Right cardiac atrium (tissue), 5 donors: Measurements from ENCODE around the gene TMCO4. TPM values are rescaled to one million over a fixed set of nuclear protein-coding genes. Genes with fewer than 3 reads are reported as not detected.

Source experiments
- ATAC-seq, 2 donors: fragments of 200-7000 bp; cut with Tn5 transposase; one replicate each; pipeline versions ENCODE4 v1.8.0 to v1.9.1; 2020; ENCODE audit warnings: moderate library complexity in 2 of 2, mild to moderate bottlenecking in 1 of 2
- DNase-seq, 3 donors: peaks; one replicate each; pipeline ENCODE4 v3.0.0-alpha.2; 2020
- H3K27ac ChIP-seq: one replicate; pipeline ENCODE4 v1.5.1; 2013; ENCODE audit warnings: mild to moderate bottlenecking, low read length, control low read depth, moderate library complexity
- H3K27me3 ChIP-seq: one replicate; pipeline ENCODE4 v1.6.1; 2013; ENCODE audit not compliant: control insufficient read depth, insufficient read depth
- H3K4me1 ChIP-seq: one replicate; pipeline ENCODE4 v1.6.1; 2013; ENCODE audit warnings: low read length; ENCODE audit not compliant: control insufficient read depth, insufficient read depth
- H3K4me3 ChIP-seq: one replicate; pipeline ENCODE4 v1.5.1; 2013; ENCODE audit warnings: low read length, control low read depth
- H3K9me3 ChIP-seq: one replicate; pipeline ENCODE4 v1.6.1; 2013; ENCODE audit warnings: low read length; ENCODE audit not compliant: control insufficient read depth
- WGBS: extraction: QIAGEN DNeasy Blood & Tissue Kit; methylation state at CpG from one replicate; pipeline ENCODE4 v1.1.7; 2013; 5-methylcytosine and 5-hydroxymethylcytosine counted together
- intact Hi-C, 4 donors: fragments of 100-400 bp; cut with DNase I; formaldehyde crosslinking; loops; one replicate each; pipeline versions ENCODE4 v1.11.0 to v1.14.0; 2022 to 2023
- polyA plus RNA-seq: library from polyadenylated mRNA; stranded (reverse); fragments of 200-250 nt; gene quantifications from one replicate; pipeline ENCODE4 v1.2.3, GENCODE V29; 2013
- total RNA-seq, 4 donors: library from RNA; stranded (reverse); fragmentation: NEBNext Ultra II Directional; extraction: Animal tissue kit (Norgen Biotek cat#: 25700); gene quantifications; one replicate each; pipeline ENCODE4 v1.2.1, GENCODE V29; 2021
- donor health status: healthy with polysubstance abuse.
- donor health status: DM: no; HTN: yes; CAD: no.
- donor health status: DM: no; HTN: no; CAD: no.
- donor health status: DM: no; HTN: yes; CAD: no; lungs with severe emphysema.
- donor health status: DM: yes; HTN: yes; CAD: no.

TMCO4 gene
- total and polyA plus RNA-seq, 5 donors: 8.4 to 11.5 (median 10.7) TPM

DNA sequence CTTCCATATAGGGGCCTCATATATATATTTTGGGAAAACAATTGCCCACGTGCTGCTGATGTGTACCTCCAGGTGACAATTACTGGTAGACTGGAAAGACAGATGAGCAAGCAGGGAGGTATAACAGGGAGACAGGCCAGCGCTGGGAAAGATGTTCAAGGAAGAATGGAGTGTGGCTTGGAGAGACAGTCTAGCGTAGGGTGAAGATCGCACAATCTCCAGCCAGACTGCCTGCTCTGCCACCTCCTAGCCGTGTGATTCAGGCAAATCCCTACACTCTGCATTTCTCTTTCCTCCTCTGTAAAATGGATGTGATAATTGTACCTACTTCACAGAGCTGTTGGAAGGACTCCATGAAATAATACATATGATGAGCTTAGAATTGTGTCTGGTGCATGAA lies 66.1 kb downstream of the TMCO4 start:
- intact Hi-C loops: no loop called here
- WGBS: 92% methylated on average over 5 of the region's 5 CpGs
- Histone ChIP-seq H3K9me3 (no peaks in the 10 kb centered on the region), H3K4me3 (no peak overlapping the region), H3K4me1 (peaks cover 9% of the 10 kb centered on the region), H3K27me3 (no peaks in the 10 kb centered on the region), H3K27ac (no peak overlapping the region)
- no peak for ATAC-seq
- DNase-seq: no peak

DNA sequence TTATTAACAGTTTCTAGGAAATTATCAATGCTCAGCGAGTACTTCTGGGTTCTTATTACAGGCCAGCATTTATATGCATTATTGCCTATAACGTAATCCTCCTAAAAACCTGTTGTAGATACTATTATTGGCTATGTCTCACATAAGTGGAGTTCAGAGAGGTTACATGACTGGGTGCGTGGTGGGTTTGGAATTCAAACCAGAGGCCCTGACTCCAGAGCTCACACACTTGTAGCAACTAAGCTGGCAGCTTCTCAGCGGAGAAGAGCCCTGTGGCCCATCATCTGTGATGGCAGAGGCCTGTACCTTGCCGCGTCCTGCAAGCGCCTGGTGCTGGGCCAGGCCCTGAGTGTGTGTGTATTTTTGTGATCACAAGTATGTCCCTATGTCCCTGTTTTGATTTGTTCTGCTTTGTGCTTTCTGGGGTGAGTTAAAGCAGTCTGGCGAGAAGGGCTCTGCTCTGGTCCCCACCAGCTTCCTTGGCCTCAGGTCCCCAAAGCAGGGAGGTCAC lies 68.3 kb downstream of the TMCO4 start:
- Histone ChIP-seq H3K4me1 (peaks cover 8% of the 10 kb centered on the region), H3K4me3 (no peak overlapping the region), H3K27me3 (no peaks in the 10 kb centered on the region), H3K27ac (no peak overlapping the region), H3K9me3 (no peaks in the 10 kb centered on the region)
- intact Hi-C loops: no loop called here
- no peak for DNase-seq
- 96% methylated on average over 8 of the region's 8 CpGs for WGBS
- ATAC-seq: no peak

DNA sequence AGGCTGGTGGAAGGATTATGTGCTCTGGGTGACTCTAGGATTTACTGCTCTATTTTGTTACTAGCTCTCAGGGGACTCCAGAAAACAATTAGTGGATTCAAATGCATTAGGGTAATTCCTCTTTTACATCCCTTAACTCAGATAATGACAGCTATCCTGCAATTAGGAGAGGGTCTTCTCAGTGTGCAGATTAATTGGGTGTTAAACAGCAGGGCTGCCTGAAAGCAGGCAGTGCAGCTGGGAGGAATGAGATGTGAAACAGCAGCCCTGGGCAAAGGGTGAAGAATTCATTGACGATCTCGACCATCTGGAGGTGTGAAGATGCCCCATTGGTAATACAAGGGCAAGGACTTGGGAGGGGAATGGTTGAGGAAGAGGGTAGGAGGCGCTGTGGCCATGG lies 68.9 kb downstream of the TMCO4 start:
- no peaks in the 10 kb centered on the region for H3K9me3 ChIP-seq
- ATAC-seq (no peak), DNase-seq (no peak)
- intact Hi-C loops: no loop called here
- no peak overlapping the region for H3K27ac ChIP-seq
- no peaks in the 10 kb centered on the region for H3K27me3 ChIP-seq
- H3K4me1 ChIP-seq: peaks cover 2% of the 10 kb centered on the region
- 79% methylated on average over 3 of the region's 3 CpGs for WGBS
- no peak overlapping the region for H3K4me3 ChIP-seq

DNA sequence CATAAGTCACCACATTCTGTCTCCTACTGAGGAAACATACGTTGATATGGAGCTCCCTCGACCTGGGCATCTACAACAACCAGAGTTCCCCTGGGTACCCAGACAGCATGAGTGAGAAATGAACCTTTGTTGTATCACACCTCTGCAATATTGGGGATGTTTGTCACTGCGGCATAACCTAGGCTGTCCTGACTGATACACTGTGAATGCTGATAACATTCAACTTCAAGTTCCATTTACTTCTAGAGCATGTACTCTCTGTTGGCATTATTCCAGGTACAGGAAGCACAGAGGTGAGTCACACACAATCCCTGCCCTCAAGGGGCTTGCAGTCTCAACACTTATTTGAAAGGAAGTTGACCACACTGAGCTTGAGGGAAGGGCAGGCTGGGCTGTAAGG lies 69.5 kb downstream of the TMCO4 start:
- Histone ChIP-seq H3K9me3 (no peaks in the 10 kb centered on the region), H3K27ac (no peak overlapping the region), H3K4me1 (peaks cover under 1% of the 10 kb centered on the region), H3K27me3 (no peaks in the 10 kb centered on the region), H3K4me3 (no peak overlapping the region)
- intact Hi-C loops: no loop called here
- DNase-seq: no peak
- ATAC-seq: no peak
- 98% methylated on average over 3 of the region's 3 CpGs for whole genome bisulfite sequencing

DNA sequence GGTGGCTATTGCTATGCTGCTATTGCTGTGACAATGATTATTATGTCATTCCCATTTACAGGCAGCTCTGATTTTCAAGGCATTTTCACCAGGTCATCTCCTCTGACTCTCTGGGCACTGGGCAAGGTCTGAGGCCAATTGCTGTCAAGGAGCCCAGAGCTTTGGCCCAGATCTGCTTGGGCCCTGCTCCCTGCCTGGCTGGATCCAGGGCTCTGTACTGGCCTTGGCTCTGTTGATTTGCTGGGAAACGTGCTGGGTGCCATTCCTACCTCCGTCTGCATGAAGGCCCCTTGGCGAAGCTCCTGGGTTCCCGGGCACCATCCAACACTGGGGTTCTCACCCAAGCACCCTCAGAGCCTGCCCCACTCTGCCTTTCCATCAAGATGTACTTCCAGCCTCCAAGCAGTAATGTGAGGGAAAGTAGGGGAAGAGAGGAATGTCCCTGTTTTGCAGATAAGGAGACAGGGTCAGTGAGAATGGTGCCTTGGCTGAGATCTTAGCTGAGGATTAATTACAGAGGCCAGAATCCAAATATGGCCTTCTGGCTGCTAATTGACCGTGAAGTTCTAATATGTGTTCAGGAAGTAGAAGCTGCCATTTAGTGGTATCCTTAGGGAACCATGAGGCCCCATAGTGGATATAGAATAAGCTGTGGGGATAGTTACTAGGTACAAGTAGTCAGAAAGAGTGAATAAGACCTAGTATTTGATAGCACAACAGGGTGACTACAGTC lies 71.1 kb downstream of the TMCO4 start:
- H3K9me3 ChIP-seq: no peaks in the 10 kb centered on the region
- ATAC-seq: no peak
- DNase-seq: peak in 1 of 3 donors; percentile 53
- no peak overlapping the region for H3K27ac ChIP-seq
- no peak overlapping the region for H3K4me3 ChIP-seq
- intact Hi-C loops: no loop called here
- H3K4me1 ChIP-seq: no peaks in the 10 kb centered on the region
- H3K27me3 ChIP-seq: no peaks in the 10 kb centered on the region
- WGBS: 81% methylated on average over 5 of the region's 5 CpGs

DNA sequence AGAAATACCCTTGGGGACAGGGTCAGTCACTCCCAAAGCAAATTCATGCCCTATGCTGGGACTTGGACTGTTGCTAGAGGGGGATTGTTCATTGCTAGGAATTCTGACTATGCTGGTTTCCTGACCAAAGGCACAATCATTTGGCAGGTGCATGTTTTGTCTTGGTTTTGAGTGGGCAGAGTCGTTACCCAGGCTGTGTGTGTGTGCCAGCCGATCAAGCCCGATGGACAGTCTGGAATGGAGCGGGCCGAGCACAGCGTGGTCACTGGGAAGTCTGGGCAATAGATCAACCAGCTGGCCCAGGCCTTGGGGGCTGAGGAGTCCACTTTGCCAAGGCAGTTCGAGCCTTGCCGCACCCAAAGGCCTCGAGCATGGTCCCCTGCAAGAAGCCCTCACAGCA lies 74.1 kb downstream of the TMCO4 start:
- no peaks in the 10 kb centered on the region for H3K4me1 ChIP-seq

DNA sequence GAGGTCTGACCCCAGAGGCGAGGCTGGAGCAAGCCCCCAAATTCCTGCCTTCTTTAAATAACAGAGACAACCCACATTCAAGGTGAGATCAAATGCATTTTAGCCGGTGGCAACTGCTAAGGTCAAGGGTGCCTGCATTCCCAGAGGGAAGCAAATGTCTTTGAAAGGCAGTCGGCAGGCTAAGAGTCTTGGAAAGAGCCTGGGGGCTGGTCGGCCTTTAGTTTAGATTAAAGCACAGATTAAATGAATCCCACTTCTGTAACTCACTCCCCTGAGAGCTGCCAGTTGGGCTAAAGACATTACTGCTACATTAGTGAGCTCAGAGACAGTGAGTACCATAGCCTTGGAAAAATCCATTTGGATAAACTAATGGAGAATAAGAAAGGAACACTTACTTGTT lies 75.8 kb downstream of the TMCO4 start:
- intact Hi-C loops: no loop called here
- WGBS: 57% methylated on average over 4 of the region's 4 CpGs
- H3K4me3 ChIP-seq: no peak overlapping the region
- ATAC-seq (no peak), DNase-seq (no peak)
- no peaks in the 10 kb centered on the region for H3K4me1 ChIP-seq
- H3K27me3 ChIP-seq: no peaks in the 10 kb centered on the region
- no peak overlapping the region for H3K27ac ChIP-seq
- H3K9me3 ChIP-seq: no peaks in the 10 kb centered on the region

More for the DNA sequence above, 74.1 kb downstream of the TMCO4 start:
- intact Hi-C loops: no loop called here
- Histone ChIP-seq H3K9me3 (no peaks in the 10 kb centered on the region), H3K27ac (no peak overlapping the region), H3K27me3 (no peaks in the 10 kb centered on the region), H3K4me3 (no peak overlapping the region)
- WGBS: 94% methylated on average over 9 of the region's 9 CpGs
- ATAC-seq: no peak
- DNase-seq: no peak

DNA sequence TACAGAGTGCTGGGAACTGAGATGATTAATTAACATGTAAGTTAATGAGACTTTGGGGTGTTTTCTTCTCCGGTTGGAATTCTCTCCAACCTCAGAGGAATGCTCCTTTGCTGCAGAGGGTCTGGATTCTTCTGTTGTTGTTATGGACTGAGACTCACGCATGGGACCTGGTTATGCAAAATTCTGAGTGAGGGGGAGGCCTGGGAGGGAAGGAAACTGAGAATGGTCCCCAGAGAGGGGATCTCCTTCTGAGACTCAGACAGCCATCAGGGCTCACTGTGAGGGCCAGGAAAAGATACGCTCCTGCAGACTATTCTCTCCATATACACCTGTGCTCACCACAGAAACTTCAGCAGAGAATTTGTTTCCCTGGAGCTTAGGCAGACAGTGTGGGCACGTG lies 78.7 kb downstream of the TMCO4 start:
- no peaks in the 10 kb centered on the region for H3K9me3 ChIP-seq
- no peak for ATAC-seq
- 72% methylated on average over 4 of the region's 4 CpGs for WGBS
- intact Hi-C loops: no loop called here
- H3K4me1 ChIP-seq: no peaks in the 10 kb centered on the region
- no peaks in the 10 kb centered on the region for H3K27me3 ChIP-seq
- H3K27ac ChIP-seq: no peak overlapping the region
- H3K4me3 ChIP-seq: no peak overlapping the region
- no peak for DNase-seq

DNA sequence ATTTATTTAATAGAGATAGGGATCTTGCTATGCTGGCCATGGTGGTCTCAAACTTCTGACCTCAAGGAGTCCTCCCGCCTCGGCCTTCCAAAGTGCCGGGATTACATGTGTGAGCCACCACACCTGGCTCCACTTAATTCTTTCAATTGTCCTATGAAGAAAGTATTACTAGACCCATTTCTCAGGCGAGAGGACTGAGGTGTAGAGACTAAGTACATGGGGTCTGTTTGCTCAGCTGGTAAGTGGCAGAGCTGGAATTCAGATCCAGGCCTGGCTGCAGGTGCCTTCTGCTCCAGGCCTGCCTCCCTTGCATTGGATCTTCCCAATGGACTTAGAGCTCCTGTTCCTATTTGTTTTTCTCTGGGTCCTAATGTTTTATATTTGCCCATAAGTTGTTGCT lies 79.5 kb downstream of the TMCO4 start:
- no peak overlapping the region for H3K27ac ChIP-seq
- H3K4me1 ChIP-seq: no peaks in the 10 kb centered on the region
- no peaks in the 10 kb centered on the region for H3K9me3 ChIP-seq
- DNase-seq (no peak), ATAC-seq (no peak)
- 98% methylated on average over 4 of the region's 4 CpGs for WGBS
- H3K4me3 ChIP-seq: no peak overlapping the region
- no peaks in the 10 kb centered on the region for H3K27me3 ChIP-seq
- intact Hi-C loops: no loop called here

DNA sequence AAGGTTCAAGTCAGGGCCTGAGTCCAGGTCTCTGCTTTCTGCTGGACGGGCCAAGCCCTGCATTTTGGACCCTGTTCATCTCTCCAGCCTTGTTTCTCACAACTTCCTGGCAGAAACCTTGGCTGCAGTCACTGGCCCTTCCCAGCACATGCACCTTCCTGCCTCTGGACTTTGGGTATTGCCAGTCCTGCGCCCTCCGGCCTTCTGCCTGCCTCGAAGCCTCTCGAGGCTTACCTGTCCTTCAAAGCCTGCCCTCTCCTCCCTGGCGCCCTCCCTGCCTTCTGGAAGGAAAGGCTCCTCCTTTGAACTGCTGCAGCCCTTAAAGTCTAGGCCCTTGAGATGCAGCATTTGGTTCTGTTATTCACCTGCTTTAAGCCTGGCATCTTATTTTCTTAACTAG lies 82.2 kb downstream of the TMCO4 start:
- Histone ChIP-seq H3K4me3 (no peak overlapping the region), H3K4me1 (no peaks in the 10 kb centered on the region), H3K27ac (no peak overlapping the region), H3K27me3 (no peaks in the 10 kb centered on the region), H3K9me3 (no peaks in the 10 kb centered on the region)
- intact Hi-C loops: no loop called here
- WGBS: 82% methylated on average over 6 of the region's 6 CpGs
- ATAC-seq (no peak), DNase-seq (no peak)

DNA sequence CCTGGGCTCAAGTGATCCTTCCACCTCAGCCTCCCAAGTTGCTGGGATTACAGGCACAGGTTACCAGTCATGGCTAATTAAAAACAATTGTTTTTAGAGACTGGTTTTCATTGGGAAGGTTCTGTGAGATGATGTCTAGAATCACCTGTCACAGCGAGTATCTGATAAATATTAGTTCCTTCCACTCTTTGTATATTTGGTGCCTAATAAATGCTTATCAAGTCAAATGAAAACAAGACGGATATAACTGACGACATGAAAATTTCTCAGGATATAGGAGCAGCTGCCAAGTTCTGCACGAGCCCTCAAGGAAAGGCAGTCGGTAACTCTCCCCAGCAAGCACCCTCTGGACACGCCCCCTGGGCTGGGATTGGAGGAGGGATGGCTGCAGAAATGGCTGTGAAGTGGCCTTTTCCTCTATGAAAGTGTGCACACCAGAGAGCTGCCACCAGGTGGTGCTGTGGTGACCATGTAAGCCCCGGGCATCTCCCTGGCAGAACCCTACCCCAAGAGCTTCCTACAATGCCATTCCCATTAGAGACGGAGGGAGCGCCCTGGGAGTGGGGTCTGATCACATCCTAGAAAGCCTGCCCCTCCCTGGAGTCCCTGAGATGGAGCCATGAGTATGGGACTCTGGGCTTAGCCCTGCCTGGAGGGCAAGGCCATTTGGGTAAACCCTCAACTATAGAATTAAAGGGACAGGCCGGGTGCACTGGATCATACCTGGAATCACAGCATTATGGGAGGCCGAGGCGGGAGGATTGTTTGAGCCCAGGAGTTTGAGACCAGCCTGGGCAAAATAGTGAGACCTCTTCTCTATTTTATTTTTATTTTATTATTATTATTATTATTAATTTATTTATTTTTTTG lies 84.1 kb downstream of the TMCO4 start:
- ATAC-seq: peak; percentile 92 to 95
- intact Hi-C loops: no loop called here
- WGBS: 36% methylated on average over 12 of the region's 12 CpGs
- Histone ChIP-seq H3K4me1 (no peaks in the 10 kb centered on the region), H3K27ac (no peak overlapping the region), H3K4me3 (no peak overlapping the region), H3K9me3 (no peaks in the 10 kb centered on the region), H3K27me3 (no peaks in the 10 kb centered on the region)
- peak; percentile 91 to 96 (median 91) for DNase-seq
